Diencephalon (tissue), 1 donor: Measurements from ENCODE around the gene FBXL22. TPM values are rescaled to one million over a fixed set of nuclear protein-coding genes. Genes with fewer than 3 reads are reported as not detected.

Experiments used
- total RNA-seq: library from RNA; depleted of rRNA; stranded (reverse); fragments of >200 nt; gene quantifications from one replicate; pipeline ENCODE4 v1.2.3, GENCODE V29; 2014

FBXL22 gene, protein sequence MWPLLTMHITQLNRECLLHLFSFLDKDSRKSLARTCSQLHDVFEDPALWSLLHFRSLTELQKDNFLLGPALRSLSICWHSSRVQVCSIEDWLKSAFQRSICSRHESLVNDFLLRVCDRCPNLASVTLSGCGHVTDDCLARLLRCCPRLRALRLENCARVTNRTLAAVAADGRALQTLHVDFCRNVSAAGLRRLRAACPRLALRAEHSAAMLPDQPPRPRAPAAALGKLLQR
- 1.4 TPM for total RNA-seq

DNA sequence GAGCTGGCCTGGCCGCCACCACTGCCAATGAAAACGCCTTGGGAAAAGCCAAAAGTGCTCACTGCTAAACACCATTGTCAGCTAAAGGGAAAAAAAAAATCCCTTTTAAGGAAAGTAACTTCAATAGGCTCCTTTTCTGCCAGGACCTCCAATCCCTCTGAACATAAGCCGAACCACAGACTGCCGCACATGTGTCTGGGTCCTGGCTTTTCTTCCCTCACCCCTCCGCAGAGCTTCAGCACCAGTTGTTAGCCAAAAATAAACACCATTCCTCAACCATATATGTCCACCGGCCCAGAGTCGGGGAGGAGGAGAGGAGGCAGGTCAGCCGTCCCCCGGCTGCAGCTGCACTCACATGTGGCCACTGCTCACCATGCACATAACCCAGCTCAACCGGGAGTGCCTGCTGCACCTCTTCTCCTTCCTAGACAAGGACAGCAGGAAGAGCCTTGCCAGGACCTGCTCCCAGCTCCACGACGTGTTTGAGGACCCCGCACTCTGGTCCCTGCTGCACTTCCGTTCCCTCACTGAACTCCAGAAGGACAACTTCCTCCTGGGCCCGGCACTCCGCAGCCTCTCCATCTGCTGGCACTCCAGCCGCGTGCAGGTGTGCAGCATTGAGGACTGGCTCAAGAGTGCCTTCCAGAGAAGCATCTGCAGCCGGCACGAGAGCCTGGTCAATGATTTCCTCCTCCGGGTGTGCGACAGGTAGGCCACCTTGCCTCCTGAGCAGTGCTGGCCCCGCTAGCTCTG lies at the start of gene FBXL22:
Gene FBXL22, plus strand, starts transcription at position 350 of the 753 bp plus-strand sequence. Its CDS starts 6 bp downstream, at position 356.

Other genes with a start within 250 kb of the FBXL22 start
- gene CA12, start 215.5 kb upstream of the FBXL22 start, total RNA-seq = 13.8 TPM
- gene USP3, start 92.8 kb upstream of the FBXL22 start, total RNA-seq = 50.5 TPM
- gene HERC1, start 236.6 kb downstream of the FBXL22 start, total RNA-seq = 241 TPM